ENCODE measurements around the gene ROR1.

The ROR1 gene

GRCh38 chr1:63982201-63982600 lies 208.4 kb downstream of the ROR1 start:
- no peak for DNase-seq

- DNase-seq, result no peak
Measured at GRCh38 chr1:63983391-63984256, 209.8 kb downstream of the ROR1 start.

GRCh38 chr1:63984257-63984929 lies 210.6 kb downstream of the ROR1 start:
- DNase-seq, result no peak

GRCh38 chr1:63984930-63985290 lies 211.1 kb downstream of the ROR1 start:
- no peak for DNase-seq

GRCh38 chr1:63987014-63987627 lies 213.3 kb downstream of the ROR1 start:
- DNase-seq, result no peak

- no peak for DNase-seq
Measured at GRCh38 chr1:63987628-63988024, 213.8 kb downstream of the ROR1 start.

GRCh38 chr1:63988941-63989340 lies 215.1 kb downstream of the ROR1 start:
- no peak for DNase-seq

- DNase-seq, result no peak
Measured at GRCh38 chr1:63991685-63992084, 217.9 kb downstream of the ROR1 start.

GRCh38 chr1:64000021-64000420 lies 226.2 kb downstream of the ROR1 start:
- DNase-seq, result no peak

GRCh38 chr1:64001038-64001437 lies 227.2 kb downstream of the ROR1 start:
- DNase-seq, result no peak

- DNase-seq, result no peak
Measured at GRCh38 chr1:64004451-64005025, 230.7 kb downstream of the ROR1 start.

GRCh38 chr1:64005801-64006200 lies 232.0 kb downstream of the ROR1 start:
- DNase-seq, result no peak

GRCh38 chr1:64006276-64007051 lies 232.6 kb downstream of the ROR1 start:
- peak; percentile 25 for DNase-seq

GRCh38 chr1:64010316-64010715 lies 236.5 kb downstream of the ROR1 start:
- DNase-seq, result no peak

GRCh38 chr1:64013395-64013794 lies 239.6 kb downstream of the ROR1 start:
- DNase-seq, result no peak

- peak; percentile 8 for DNase-seq
Measured at GRCh38 chr1:64019818-64020217, 246.0 kb downstream of the ROR1 start.

- no peak for DNase-seq
Measured at GRCh38 chr1:64021066-64021465, 247.2 kb downstream of the ROR1 start.

GRCh38 chr1:64025051-64025450 lies 251.2 kb downstream of the ROR1 start:
- DNase-seq, result no peak

- DNase-seq, result no peak
Measured at GRCh38 chr1:64029037-64029436, 255.2 kb downstream of the ROR1 start.

- DNase-seq, result no peak
Measured at GRCh38 chr1:64030411-64030810, 256.6 kb downstream of the ROR1 start.

- no peak for DNase-seq
Measured at GRCh38 chr1:64031236-64031635, 257.4 kb downstream of the ROR1 start.

- DNase-seq, result no peak
Measured at GRCh38 chr1:64033667-64034220, 259.9 kb downstream of the ROR1 start.

GRCh38 chr1:64036549-64036948 lies 262.7 kb downstream of the ROR1 start:
- no peak for DNase-seq

Measured in activated CD4-positive, alpha-beta T cell treated with anti-CD3 and anti-CD28 coated beads, Interleukin-10, Interleukin-2, amounts not matched to agents 100 ng/mL and 50 ng/mL, durations not matched to agents 16 hours and 8 hours (primary cell).